Measurements from ENCODE around the gene TMED1.

GRCh38 chr19:10831987-10832938, 3.7 kb downstream of the TMED1 start:
- TF ChIP-seq CHD2 (IDR thresholded peaks at IDR 0.05; ENCODE audit: low read length, partially characterized antibody) = no peak
- no peak for TF ChIP-seq POLR2A (IDR thresholded peaks at IDR 0.05; ENCODE audit: low read length)
- TF ChIP-seq REST (IDR thresholded peaks at IDR 0.05) = no peak
- TF ChIP-seq, protein P1, sequence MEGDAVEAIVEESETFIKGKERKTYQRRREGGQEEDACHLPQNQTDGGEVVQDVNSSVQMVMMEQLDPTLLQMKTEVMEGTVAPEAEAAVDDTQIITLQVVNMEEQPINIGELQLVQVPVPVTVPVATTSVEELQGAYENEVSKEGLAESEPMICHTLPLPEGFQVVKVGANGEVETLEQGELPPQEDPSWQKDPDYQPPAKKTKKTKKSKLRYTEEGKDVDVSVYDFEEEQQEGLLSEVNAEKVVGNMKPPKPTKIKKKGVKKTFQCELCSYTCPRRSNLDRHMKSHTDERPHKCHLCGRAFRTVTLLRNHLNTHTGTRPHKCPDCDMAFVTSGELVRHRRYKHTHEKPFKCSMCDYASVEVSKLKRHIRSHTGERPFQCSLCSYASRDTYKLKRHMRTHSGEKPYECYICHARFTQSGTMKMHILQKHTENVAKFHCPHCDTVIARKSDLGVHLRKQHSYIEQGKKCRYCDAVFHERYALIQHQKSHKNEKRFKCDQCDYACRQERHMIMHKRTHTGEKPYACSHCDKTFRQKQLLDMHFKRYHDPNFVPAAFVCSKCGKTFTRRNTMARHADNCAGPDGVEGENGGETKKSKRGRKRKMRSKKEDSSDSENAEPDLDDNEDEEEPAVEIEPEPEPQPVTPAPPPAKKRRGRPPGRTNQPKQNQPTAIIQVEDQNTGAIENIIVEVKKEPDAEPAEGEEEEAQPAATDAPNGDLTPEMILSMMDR (IDR thresholded peaks at IDR 0.05) = no peak
- no peak for TF ChIP-seq CBX2 (IDR thresholded peaks at IDR 0.05; ENCODE audit: borderline replicate concordance, low read depth)

Data from A549 (cell line).